GM18951 (cell line): Measurements from ENCODE around the gene TRIM14.

Experiments used
- POLR2A ChIP-seq: IDR thresholded peaks from 4 replicates; pipeline ENCODE4 v1.6.1; 2011; ENCODE audit warnings: mild to moderate bottlenecking; ENCODE audit not compliant: insufficient read length, insufficient read depth; ENCODE audit errors: extremely low read depth
- in situ Hi-C: fragments of 300-500 bp; cut with MboI; formaldehyde crosslinking; loops from one replicate; pipeline ENCODE4 v1.12.0; 2022; ENCODE audit warnings: low sequenced_read_pairs, mixed read lengths, inconsistent platforms; ENCODE audit not compliant: unreplicated experiment

The TRIM14 gene

DNA sequence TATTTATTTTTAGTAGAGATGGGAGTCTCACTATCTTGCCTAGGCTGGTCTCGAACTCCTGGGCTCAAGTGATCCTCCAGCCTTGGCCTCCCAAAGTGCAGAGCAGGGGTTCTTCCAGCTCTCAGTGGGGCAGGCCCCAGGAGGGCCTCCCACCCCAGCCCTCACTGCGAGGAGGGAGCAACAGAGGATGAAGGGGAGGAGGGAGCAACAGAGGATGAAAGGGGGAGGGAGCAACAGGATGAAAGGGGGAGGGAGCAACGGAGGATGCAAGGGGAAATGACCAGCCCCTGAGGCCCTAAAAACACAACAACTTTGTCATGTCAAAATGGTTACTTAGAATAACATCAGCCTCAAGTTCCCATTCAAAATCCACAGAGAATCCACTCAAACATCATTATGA lies 10.0 kb downstream of the TRIM14 start:
- in situ Hi-C loops = no loop called here
- TF ChIP-seq POLR2A = no peak

DNA sequence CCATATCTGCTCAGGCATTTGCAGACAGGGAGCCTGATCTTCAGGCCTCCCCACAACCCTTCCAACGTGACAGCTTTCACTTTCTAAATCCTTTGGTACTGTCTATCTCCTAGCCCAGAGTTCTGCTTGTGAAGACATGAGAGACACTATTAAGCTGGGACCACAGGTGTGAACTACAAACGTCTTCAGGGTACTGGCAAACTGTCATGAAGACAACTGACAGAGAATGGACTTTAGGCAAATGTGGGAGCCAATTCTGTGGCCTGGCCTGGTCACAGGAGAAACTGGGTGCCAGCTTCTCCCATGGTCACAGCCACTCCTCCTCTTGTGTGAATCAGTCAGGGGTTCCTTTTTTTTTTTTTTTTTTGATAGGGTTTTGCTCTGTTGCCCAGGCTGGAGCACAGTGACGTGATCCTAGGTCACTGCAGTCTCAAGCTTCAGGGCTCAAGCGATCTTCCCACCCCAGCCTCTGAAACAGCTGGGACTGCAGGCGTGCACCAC lies 10.4 kb downstream of the TRIM14 start:
- no peak for TF ChIP-seq POLR2A
- in situ Hi-C loops = no loop called here

DNA sequence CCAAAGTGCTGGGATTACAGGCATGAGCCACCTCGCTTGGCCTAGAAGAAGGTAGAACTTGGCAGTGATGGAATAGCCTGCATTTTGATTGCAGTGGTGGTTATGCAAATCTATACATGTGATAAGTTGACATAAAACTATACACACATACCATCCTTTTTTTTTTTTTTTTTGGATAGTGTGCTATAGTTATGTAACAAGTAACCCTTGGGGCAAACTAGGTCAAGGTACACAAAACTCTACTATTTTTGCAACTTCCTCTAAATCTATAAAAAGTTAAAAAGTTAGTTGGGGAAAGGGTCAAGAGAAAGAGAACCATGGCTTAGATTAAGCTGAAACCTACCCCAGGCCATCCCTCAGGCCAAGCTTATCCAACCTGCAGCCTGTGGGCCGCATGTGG lies 11.1 kb downstream of the TRIM14 start:
- in situ Hi-C loops = no loop called here
- TF ChIP-seq POLR2A = no peak

DNA sequence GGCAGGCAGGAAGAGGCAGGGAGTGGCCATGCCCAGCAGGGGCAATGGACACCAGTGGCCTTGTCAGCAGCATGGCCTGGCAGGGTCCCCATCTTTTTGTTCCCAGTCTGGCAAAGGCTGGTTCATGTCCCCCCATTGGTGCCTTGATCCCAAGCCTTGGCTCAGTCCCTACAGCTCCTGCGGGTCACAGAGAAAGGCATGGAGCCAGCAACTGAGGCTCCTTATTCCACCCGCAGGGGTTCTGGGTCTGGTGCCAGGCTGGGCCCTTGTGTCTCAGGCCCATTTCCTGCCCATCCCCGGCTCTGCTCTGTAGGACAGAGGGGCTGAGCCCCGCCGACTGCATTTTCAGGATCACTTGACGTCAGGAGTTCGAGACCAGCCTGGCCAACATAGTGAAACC lies 14.0 kb downstream of the TRIM14 start:
- in situ Hi-C loops = no loop called here
- TF ChIP-seq POLR2A = no peak

DNA sequence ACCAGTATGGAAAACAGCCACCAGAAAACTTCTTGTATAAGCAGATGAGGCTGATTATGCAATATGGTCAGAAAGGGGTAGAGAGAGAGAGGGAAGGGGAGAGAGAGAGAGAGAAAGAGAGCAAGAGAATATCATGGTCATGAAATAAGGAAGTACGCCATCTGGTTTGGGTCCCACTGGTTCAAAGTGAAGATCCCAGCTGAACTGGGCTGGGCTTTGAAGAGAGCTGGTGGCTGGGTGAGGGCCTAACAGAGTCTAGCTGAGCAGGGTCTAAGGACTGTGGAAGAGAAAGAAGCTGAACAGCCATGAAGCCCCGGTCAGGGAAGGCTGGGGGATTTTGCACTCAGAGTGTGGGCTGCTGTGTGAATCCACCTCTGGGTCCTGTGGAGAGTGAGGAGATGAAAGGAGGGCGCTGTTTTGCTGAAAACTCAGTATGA lies 14.6 kb downstream of the TRIM14 start:
- in situ Hi-C loops = no loop called here
- no peak for TF ChIP-seq POLR2A

DNA sequence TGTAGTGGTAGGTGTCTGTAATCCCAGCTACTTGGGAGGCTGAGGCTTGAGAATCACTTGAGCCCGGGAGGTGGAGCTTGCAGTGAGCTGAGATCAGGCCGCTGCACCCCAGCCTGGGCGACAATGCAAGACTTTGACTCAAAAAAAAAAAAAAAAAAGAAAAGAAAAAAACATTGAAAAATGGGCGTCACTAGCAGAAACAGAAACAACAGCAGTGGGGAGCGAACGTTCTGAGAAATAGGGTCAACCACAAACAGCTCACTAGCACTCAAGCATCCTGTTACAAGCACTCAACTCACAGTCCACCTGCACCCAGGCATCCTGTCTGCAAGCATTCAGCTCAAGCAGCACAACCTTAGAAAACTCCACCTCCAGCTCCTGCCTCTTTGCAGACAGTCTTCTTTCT lies 17.2 kb downstream of the TRIM14 start:
- in situ Hi-C loops = no loop called here
- peak; percentile 19 for TF ChIP-seq POLR2A

DNA sequence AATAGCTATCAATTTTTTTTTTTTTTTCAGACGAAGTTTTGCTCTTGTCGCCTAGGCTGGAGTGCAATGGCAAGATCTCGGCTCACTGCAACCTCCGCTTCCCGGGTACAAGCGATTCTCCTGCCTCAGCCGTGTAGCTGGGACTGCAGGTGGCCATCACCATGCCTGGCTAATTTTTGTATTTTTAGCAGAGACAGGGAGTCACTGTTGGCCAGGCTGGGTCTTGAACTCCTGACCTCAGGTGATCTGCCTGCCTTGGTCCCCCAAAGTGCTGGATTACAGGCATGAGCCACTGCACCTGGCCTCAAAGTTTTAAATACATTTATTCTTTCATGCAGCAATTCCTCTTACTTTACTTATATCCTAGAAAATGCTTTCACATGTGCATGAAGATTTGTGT lies 17.6 kb downstream of the TRIM14 start:
- no peak for TF ChIP-seq POLR2A
- in situ Hi-C loops = no loop called here

DNA sequence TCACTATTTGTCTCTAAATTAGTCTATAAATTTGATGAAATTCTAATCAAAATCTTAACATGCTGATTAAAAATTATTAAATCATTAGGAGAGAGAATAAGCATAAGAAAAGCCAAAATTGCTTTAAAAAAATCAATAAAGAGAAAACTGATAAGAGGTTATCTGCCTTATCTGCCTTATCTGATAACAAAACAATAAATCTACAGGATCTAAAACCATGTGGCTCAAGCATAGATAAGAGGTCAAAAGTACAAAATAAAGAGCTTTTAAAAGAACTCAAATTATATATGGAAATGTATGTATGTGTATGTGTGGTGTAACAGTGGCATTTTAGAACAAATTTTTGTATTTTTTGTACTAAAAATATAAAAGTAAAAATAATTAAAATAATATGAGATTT lies 18.6 kb downstream of the TRIM14 start:
- in situ Hi-C loops = no loop called here
- no peak for TF ChIP-seq POLR2A

DNA sequence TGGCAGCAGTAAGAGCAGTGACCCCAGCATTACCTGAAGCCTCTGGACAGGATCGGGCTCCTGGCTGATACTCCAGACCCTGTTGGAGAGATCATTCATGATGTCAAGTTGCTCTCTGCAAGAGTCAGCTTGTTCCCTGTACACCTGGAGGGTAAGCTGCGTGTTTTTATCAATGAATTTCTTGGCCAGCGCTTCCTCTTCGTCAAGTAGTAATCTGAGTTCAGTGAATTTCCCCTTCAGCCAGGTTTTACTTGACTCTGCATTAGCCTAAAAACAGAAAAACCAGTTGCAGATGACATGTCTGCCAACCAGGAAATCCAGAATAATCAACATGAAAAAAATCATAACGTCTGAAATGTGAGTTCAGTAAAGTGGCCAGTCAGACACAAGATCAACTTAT lies 19.1 kb downstream of the TRIM14 start:
- no peak for TF ChIP-seq POLR2A
- in situ Hi-C loops = no loop called here

DNA sequence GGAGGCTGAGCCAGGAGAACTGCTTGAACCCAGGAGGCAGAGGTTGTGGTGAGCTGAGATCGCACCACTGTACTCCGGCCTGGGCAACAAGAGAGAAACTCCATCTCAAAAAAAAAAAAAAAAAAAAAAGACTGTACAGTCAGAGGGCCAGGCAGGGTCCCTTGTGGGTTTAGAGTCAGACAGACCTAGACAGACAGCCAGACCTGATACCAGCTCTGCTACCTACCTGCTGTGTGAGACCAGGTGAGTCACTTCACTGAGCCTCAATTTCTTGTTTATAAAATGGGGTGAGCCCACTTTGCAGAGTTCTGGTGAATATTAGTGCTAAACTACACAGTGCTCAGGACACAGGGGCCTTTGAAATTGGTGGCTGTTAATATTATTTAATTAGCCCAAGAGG lies 19.7 kb downstream of the TRIM14 start:
- no peak for TF ChIP-seq POLR2A
- in situ Hi-C loops = no loop called here

DNA sequence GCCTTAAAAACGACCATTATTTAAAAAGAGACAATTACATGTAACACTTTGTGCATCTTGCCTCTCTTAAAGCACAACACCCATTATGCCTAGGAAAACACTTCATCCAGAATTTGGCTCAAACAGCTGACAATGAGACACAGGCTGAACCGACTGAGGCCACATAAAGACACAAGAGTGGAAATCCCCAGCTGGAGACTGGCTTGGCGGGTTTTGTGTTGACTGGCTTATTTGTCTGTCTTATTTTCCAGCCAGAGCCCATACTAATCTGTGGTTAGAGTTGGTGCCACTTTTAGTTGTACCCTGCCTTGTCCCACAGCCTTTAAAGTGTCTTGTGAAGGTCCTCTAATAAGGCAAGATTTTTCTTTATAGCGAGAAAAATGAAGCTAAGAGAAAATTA lies 21.2 kb downstream of the TRIM14 start:
- no peak for TF ChIP-seq POLR2A
- in situ Hi-C loops = no loop called here

DNA sequence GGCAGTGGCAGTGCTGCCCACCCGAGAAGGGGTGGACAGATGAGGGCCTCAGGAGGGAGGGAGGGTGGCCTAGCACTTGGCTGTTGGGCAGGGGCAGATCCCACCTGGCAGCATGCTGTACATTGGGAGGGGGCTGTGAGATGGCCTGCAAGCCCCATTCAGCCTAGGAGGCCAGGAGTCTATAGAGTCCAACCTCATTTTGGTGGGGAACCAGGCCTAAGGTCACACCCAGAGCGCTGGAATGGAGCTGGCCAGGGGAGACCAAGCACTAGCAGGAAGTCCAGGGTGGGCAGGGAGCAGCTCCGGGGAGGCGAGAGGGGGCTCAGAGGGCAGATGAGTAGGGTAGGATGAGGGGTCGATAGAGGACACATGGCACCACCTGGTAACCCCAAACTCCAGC lies 22.9 kb downstream of the TRIM14 start:
- in situ Hi-C loops = no loop called here
- TF ChIP-seq POLR2A = no peak

DNA sequence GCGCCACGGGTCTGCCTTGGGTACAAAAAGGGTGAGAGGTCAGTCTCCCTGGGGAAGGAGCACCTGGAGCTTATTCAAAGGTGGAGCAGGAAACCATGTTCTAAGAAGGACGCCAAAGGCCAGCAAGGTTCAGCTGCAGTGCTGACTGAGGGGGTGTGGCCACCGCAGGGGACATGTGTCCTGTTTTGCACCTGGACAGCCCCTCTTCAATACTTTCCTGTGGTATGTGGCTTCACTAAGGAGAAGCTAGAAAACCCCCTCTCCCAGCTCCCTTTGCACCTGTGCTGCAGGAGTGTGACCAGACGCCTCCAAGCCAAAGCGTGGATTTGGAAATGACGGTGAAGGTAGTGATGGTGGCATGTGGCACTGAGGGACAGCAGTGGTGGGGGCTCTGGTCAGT lies 23.6 kb downstream of the TRIM14 start:
- in situ Hi-C loops = no loop called here
- no peak for TF ChIP-seq POLR2A

DNA sequence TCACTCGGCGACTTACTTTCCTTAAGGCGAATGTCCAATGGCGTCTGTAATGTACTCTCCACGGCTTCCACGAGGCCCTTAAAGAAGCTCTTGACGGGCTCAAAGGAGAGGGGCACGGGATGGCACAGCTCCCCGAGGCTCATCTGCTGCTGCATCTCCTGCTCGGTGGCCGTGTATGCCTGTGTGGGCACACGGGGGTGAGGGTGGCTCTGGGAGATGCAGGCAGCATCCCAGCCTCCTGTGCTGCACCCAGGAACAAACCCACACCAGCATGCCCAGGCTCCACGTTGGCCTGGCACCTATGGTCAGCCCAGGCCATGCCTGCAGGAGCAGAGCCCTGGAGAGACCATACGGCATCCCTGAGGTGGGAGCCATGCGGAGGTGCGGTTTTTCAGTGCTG lies 24.2 kb downstream of the TRIM14 start:
- in situ Hi-C loops = no loop called here
- TF ChIP-seq POLR2A = no peak

DNA sequence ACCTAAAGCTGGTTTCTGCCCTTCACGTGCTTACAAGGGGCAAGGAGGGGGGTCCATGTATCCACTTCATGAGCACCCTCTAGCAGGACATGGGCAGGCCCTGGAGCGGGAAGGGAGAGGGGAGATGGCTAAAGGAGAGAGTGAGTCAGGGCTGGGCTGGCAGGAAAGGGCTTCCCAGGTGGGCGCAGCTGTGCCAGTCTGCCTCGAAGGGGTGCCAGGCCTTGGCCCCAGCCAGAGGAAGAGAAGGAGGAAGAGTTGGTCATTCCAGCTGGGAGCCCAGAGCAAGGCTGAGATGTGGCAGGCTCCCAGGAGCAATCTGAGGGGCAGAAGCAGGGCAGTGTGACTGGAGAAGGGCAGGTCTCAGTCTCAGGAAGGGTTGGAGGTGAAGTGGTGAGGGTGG lies 24.7 kb downstream of the TRIM14 start:
- TF ChIP-seq POLR2A = no peak
- in situ Hi-C loops = no loop called here
